GM13977 (cell line): Measurements from ENCODE around the gene BSN.

Experiments
- DNase-seq: peaks from one replicate; pipeline ENCODE4 v3.0.0; 2012; ENCODE audit warnings: low spot score
- in situ Hi-C: fragments of 300-500 bp; cut with MboI; formaldehyde crosslinking; loops from one replicate; pipeline ENCODE4 v1.12.0; 2022; ENCODE audit warnings: low sequenced_read_pairs, low pct_unique_long_range_greater_than_20kb, mixed read lengths, inconsistent platforms; ENCODE audit not compliant: unreplicated experiment
- TF ChIP-seq, protein P1 (sequence below): IDR thresholded peaks from 2 replicates; pipeline ENCODE4 v1.5.1; 2012; ENCODE audit warnings: mild to moderate bottlenecking, control low read depth; ENCODE audit not compliant: insufficient read depth; ENCODE audit errors: extremely low read depth, missing control alignments

BSN gene

DNA sequence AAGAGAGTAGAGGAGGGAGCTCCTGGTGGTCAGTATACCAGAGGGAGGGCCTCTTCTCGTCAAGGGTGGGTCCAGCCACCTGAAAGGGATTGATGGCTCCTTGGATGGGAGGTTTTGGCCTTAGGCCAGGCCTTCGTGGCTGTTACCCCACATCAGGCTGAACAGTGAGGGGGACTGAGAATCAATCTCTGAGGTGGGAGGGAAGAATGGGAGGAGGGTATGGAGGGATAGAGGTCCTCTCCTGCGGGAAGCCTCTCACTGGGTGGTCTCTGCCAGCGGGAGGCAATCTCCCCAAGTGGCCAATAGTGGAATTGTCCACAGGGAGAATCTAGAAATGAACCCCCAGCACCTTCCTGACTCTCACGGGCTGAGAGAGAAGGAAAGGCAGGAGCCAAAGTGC lies 53.5 kb downstream of the BSN start:
- TF ChIP-seq, protein P1, sequence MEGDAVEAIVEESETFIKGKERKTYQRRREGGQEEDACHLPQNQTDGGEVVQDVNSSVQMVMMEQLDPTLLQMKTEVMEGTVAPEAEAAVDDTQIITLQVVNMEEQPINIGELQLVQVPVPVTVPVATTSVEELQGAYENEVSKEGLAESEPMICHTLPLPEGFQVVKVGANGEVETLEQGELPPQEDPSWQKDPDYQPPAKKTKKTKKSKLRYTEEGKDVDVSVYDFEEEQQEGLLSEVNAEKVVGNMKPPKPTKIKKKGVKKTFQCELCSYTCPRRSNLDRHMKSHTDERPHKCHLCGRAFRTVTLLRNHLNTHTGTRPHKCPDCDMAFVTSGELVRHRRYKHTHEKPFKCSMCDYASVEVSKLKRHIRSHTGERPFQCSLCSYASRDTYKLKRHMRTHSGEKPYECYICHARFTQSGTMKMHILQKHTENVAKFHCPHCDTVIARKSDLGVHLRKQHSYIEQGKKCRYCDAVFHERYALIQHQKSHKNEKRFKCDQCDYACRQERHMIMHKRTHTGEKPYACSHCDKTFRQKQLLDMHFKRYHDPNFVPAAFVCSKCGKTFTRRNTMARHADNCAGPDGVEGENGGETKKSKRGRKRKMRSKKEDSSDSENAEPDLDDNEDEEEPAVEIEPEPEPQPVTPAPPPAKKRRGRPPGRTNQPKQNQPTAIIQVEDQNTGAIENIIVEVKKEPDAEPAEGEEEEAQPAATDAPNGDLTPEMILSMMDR, result no peak
- DNase-seq, result no peak
- in situ Hi-C loops, result no loop called here

DNA sequence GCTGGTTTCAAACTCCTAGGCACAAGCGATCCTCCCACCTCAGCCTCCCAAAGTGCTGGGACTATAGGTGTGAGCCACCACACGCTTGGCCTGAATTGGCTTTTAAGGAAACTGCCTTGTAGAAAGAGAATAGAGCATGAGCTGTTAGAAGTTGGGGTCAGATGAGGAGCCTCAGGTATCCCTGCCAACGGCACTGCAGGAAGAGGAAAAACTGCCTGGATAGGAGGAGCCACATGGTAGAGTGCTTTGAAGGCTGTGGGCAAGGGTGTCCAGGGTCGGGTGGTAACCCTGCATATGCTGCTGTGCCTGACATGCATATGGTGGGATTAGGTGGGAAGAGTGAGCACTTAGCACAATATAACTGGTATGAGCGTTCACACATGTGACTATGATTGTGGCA lies 55.0 kb downstream of the BSN start:
- no peak for DNase-seq
- TF ChIP-seq, protein P1, result no peak
- in situ Hi-C loops, result no loop called here

DNA sequence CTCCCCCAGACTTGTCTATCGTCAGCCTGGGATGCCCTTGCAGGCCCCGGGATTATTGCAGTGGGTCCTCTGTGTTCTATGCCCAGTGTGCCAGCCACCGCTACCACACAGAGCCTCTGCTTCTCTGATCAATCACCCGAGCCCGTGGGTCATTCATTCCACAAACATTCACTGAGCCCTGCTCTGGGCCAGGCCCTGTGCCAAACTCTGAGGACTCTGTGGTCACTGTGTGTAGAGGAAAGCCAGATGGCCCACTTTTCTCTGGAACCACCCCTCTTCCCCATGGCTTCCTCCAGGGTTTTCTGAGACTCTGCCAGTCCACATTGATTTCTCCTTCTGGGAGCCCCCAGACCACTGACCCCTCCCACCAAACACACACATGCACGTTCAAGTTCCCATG lies 55.5 kb downstream of the BSN start:
- no peak for DNase-seq
- in situ Hi-C loops, result no loop called here
- TF ChIP-seq, protein P1, result no peak

DNA sequence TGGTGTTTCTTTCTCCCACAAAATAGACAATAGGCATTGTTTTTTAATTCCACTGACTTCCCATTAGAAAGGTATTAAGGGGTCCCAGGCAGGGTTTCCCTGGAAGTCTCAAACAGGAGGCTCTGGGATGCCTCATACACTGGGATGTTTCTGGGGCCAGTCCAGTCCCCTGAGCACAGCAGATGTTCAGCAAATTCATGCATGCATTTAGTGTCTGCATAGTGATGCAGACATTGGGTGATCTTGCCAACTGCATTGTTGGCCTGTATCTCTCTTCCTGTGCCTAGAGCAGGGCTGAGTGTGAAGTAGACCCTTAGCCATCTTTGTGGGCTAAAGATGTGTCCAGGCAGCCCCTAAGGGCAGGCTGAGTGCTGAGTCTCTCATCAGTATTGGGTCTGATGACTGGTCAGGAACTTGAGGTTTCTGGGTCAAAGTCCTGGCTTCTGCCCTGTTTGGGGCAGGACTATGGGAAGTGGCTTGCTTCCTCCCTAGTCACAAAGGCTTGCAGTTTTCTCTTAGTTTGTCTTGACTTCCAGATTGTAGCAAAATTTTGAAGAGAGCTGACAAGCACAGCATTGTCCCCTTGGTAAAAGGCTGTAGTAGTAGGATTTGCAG lies 56.5 kb downstream of the BSN start:
- TF ChIP-seq, protein P1, result no peak
- DNase-seq, result no peak
- in situ Hi-C loops, result no loop called here

DNA sequence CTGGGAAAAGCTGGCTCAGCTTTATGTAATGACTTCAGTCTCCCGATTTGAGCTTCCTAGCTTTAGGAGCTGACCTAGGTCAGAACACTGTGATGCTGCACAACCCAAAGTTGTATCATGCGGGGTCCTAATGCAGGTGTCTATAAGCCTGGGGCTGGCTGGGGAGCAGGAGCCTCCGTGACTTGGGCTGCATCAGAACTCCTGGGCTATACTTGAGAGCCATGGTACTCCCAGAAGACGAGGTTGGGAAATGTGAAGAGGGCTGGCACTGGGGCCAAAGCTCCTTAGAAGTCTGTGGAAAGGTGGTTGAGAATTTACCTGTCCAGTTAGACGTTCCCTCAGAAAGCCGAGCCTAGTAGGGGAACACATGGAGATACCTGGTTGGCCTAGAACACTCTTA lies 57.0 kb downstream of the BSN start:
- TF ChIP-seq, protein P1, result no peak
- DNase-seq, result no peak
- in situ Hi-C loops, result no loop called here

DNA sequence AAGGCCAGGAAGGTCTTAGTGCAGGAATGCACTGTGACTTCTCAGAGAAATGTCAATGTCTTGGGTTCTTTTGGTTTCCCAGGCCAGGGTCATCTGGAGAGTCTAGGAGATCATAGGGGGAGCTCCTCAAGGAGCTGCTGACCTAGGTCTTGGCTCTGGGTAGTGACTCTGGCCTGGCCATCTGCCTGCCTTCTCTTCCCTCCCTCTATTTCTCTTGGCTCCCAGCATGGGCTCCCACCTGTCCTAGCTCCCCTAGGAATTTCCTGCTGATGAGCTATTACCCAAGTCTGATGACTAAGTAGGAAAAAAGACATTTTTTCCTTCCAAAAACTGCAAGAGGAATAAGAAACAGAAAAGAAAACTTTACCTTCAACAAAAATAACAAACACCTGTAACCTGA lies 57.4 kb downstream of the BSN start:
- TF ChIP-seq, protein P1, result no peak
- in situ Hi-C loops, result no loop called here
- DNase-seq, result no peak

DNA sequence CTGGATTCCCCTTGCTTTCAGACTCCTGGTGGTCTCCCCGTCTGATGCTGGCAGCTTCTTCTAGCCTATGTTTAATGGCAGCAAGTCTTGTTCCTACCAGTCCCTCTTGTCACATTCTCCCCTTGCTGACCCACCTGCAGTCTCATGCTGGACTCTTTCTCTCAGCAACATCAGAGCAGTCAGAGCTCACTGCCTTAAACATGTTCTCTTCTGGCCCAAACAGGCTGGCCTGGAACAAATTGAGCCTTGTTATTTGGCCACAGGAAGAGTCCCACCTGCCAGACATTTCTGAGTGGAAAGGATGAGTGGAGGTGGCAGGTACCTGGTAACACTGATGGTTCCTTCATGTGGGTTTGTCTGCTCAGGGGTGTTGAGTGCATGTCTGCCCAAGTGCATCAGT lies 60.7 kb downstream of the BSN start:
- DNase-seq, result no peak
- TF ChIP-seq, protein P1, result no peak
- in situ Hi-C loops, result no loop called here
